RWPE1 (cell line): ENCODE data around the gene SLC2A9.

Source experiments
- CTCF ChIA-PET: fragments of 350-600 bp; sonication (Branson Sonifier 250); formaldehyde crosslinking; extraction: SDS; loops from one replicate; lab custom pipeline; 2021; lab: Yijun Ruan, JAX
- POLR2A ChIA-PET: fragments of 400-600 bp; formaldehyde crosslinking; extraction: SDS; loops from one replicate; lab custom pipeline; 2020; ENCODE audit warnings: antibody characterized with exemption; ENCODE audit not compliant: low non-redundant PET; lab: Yijun Ruan, JAX
- DNase-seq: peaks from one replicate; pipeline ENCODE4 v3.0.0; 2012; ENCODE audit warnings: low spot score
- H3K27ac ChIP-seq: fragments of 450-650 bp; 2 replicates; pipeline ENCODE4 v1.5.1; 2017
- TF ChIP-seq, protein P1 (sequence below): fragments of 450-650 bp; conservative IDR thresholded peaks from 2 replicates; pipeline ENCODE4 v1.5.1; 2017; ENCODE audit warnings: low read depth, mild to moderate bottlenecking

SLC2A9 gene

DNA sequence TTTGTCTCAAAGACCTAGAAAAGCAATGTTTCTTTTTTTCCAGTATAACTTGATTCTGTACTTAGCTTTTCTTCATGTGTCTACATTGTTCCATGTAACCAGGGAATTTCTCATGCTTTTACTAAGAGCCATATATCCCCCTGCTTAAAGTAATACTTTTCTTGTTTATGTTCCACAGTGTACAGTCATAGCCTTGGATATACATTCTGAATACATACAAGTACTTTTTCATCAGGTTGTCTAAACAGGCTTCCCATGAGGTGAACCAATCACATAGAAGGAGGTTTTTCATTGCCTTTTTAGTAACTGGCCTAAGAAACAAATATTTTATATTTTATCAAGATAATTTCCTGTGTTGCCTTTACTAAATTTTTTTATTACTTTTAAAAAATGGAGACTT lies 52.8 kb downstream of the SLC2A9 start:
- CTCF ChIA-PET: no interaction called here
- TF ChIP-seq, protein P1, sequence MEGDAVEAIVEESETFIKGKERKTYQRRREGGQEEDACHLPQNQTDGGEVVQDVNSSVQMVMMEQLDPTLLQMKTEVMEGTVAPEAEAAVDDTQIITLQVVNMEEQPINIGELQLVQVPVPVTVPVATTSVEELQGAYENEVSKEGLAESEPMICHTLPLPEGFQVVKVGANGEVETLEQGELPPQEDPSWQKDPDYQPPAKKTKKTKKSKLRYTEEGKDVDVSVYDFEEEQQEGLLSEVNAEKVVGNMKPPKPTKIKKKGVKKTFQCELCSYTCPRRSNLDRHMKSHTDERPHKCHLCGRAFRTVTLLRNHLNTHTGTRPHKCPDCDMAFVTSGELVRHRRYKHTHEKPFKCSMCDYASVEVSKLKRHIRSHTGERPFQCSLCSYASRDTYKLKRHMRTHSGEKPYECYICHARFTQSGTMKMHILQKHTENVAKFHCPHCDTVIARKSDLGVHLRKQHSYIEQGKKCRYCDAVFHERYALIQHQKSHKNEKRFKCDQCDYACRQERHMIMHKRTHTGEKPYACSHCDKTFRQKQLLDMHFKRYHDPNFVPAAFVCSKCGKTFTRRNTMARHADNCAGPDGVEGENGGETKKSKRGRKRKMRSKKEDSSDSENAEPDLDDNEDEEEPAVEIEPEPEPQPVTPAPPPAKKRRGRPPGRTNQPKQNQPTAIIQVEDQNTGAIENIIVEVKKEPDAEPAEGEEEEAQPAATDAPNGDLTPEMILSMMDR: no peak

DNA sequence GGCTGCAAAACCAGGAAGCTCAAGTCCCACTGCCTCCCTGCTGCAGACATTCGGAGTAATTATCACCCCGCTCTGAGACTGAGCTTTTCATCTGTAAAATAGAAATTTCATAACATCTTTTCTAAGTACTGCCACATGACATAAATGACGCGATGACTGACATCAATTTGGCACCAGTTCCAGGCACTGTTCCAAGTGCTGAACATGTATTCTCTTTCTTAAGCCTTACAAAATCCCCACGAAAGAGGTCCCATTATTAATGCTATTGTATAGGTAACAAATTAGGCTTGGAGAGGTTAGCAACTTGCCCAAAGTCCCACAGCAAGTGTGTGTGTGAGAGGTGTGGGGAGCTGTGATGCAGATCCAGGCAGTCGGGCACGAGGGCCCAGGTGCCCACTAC lies 56.4 kb downstream of the SLC2A9 start:
- DNase-seq: no peak
- H3K27ac ChIP-seq: no peak overlapping the region
- TF ChIP-seq, protein P1: no peak
- POLR2A ChIA-PET: no interaction called here
- CTCF ChIA-PET: no interaction called here

More for the DNA sequence above, 52.8 kb downstream of the SLC2A9 start:
- no peak overlapping the region for H3K27ac ChIP-seq
- no peak for DNase-seq
- POLR2A ChIA-PET: no interaction called here

- TF ChIP-seq, protein P1: no peak
- CTCF ChIA-PET: no interaction called here
- H3K27ac ChIP-seq: no peak overlapping the region
Observed at GRCh38 chr4:9963328-9963727, 58.0 kb downstream of the SLC2A9 start.

DNA sequence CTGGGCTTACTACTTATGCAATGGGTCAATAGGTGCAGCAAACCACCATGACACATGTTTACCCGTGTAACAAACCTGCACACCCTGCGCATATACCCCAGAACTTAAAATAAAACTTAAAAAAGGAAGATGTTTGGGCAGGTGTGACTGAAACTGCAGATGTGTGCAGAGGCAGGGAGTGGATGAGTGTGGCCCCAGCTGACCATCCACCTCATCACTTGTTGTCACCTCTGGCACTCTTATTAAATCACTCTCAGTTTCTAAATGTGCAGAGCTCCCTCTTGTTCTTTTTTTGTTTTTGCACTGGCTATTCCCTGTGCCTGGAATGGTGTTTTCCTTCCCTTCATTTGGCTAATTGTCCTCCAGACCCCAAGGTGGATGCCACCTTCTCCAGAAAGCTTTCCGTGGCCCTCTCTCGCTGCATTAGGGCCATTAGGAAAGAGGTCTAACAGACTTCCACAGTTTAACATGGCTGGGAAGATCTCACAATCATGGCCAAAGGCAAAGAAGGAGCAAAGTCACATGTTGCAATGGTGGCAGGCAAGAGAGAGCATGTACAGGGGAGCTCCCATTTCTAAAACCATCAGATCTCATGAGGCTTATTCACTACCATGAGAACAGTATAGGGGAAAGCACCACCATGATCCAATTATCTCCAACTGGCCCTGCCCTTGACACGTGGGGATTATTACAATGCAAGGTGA lies 58.5 kb downstream of the SLC2A9 start:
- H3K27ac ChIP-seq: no peak overlapping the region
- ChIA-PET CTCF (no interaction called here), POLR2A (no interaction called here)

More at GRCh38 chr4:9963328-9963727, 58.0 kb downstream of the SLC2A9 start:
- no peak for DNase-seq
- POLR2A ChIA-PET: no interaction called here

GRCh38 chr4:9954468-9954867 lies 66.8 kb downstream of the SLC2A9 start:
- TF ChIP-seq, protein P1: no peak
- no peak overlapping the region for H3K27ac ChIP-seq
- CTCF ChIA-PET: no interaction called here
- no peak for DNase-seq
- POLR2A ChIA-PET: no interaction called here

More for the DNA sequence above, 58.5 kb downstream of the SLC2A9 start:
- no peak for DNase-seq
- TF ChIP-seq, protein P1: no peak

- no peak overlapping the region for H3K27ac ChIP-seq
- ChIA-PET POLR2A (no interaction called here), CTCF (interaction anchor here (0.6 kb wide), 1 partner anchor 20 kb away, joined by 3 read pairs; no protein-coding TSS in a partner anchor)
- TF ChIP-seq, protein P1: no peak
- no peak for DNase-seq
Observed at GRCh38 chr4:9953089-9953488, 68.2 kb downstream of the SLC2A9 start.
